NT2/D1 (cell line): Measurements from ENCODE around the gene LTBP1.

Experiments
- SUZ12 ChIP-seq: IDR thresholded peaks from 2 replicates; pipeline ENCODE4 v1.6.1; 2011; ENCODE audit not compliant: insufficient read length, insufficient read depth; ENCODE audit errors: extremely low read depth
- YY1 ChIP-seq: IDR thresholded peaks from 2 replicates; pipeline ENCODE4 v1.6.1; 2011; ENCODE audit not compliant: insufficient read length, insufficient read depth

- TF ChIP-seq SUZ12 (no peak), YY1 (no peak)
Observed at GRCh38 chr2:33292981-33293595, 346.3 kb downstream of the LTBP1 start.
